ENCODE results near the gene GBF1.

GBF1 gene

DNA sequence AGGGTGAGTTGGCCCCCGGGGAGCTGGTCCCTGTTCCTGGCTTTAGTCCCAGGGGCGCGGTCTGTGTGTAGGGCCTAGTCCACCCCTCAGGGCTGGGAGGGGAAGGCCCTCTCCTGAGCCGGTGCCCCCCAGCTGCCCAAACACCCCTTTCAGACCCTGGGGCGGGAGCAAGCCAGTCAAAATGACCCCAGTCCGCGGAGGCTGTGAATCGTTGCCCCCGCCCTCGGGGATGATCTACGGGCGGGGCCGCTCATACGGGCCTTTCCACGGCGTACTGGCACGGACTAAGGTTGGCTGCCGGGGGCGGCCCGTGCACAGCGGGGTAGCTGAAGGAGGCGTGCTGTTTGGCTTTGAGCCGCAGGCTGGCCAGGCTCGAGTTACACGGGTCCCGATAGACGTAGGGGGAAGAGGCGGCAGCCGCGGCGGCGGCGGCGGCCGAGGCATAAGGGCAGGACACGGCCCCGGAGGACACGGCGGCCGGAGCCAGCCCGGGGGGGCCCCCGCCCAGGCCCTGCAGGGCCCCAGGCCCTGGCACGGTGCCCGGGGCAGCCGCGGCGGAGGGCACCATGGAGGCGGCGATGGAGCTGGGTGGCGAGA, 15.0 kb upstream of the GBF1 start:
- Histone ChIP-seq H2BK12ac (ENCODE audit: low read length) (no peak overlapping the region), H3K9ac (ENCODE audit: low read depth, low read length, poor library complexity) (peak overlapping the region; percentile 75), H2BK5ac (ENCODE audit: low read length) (peak overlapping the region; percentile 82), H3K23ac (ENCODE audit: low read depth, low read length, poor library complexity) (no peak overlapping the region), H3K79me1 (ENCODE audit: low read depth, low read length) (no peaks in the 10 kb centered on the region), H2BK120ac (ENCODE audit: low read depth, low read length) (no peak overlapping the region), H3K4me3 (ENCODE audit: low read length in 2 of 2) (peak overlapping the region; percentile 31 to 74), H3K27me3 (ENCODE audit: control insufficient read depth in 3 of 3, insufficient read depth in 3 of 3, low read depth in 1 of 3, low read length in 3 of 3) (peaks cover 16 to 83% (median 79%) of the 10 kb centered on the region in 3 experiments), H4K91ac (ENCODE audit: low read depth, low read length, poor library complexity) (no peak overlapping the region), H4K8ac (ENCODE audit: low read depth, low read length) (no peak overlapping the region), H3K4ac (ENCODE audit: low read length) (no peak overlapping the region), H2AK5ac (ENCODE audit: low read depth, low read length) (peak overlapping the region; percentile 10), H3K27ac (replicated peaks; ENCODE audit: low read length) (no peak overlapping the region), H3K14ac (ENCODE audit: low read length) (no peak overlapping the region), H3K4me1 (ENCODE audit: control insufficient read depth in 2 of 2, insufficient read depth in 1 of 2, low read depth in 1 of 2, low read length in 2 of 2) (peaks cover 10 to 13% of the 10 kb centered on the region in 2 donors), H3K9me3 (replicated peaks in 1 of 2; ENCODE audit: control insufficient read depth in 2 of 2, insufficient read depth in 1 of 2, low read depth in 1 of 2, low read length in 2 of 2) (peaks cover 0 to 3% of the 10 kb centered on the region in 2 donors), H2AFZ (ENCODE audit: low read length) (peak overlapping the region; percentile 94), H2BK15ac (ENCODE audit: low read length) (peak overlapping the region; percentile 49), H3K36me3 (replicated peaks in 1 of 2; ENCODE audit: control insufficient read depth in 2 of 2, insufficient read depth in 2 of 2, low read length in 2 of 2) (no peaks in the 10 kb centered on the region), H3K18ac (ENCODE audit: low read length) (peak overlapping the region; percentile 95), H3K4me2 (ENCODE audit: insufficient read depth, low read length, poor library complexity, severe bottlenecking) (peak overlapping the region; percentile 96)
- DNase-seq (ENCODE audit: low spot score): peak; percentile 75
- no CpG with 5 or more reads among the region's 50 CpGs for WGBS, 2 donors (ENCODE audit: extremely low coverage in 2 of 2, insufficient read length in 2 of 2, insufficient replicate concordance in 1 of 2)

DNA sequence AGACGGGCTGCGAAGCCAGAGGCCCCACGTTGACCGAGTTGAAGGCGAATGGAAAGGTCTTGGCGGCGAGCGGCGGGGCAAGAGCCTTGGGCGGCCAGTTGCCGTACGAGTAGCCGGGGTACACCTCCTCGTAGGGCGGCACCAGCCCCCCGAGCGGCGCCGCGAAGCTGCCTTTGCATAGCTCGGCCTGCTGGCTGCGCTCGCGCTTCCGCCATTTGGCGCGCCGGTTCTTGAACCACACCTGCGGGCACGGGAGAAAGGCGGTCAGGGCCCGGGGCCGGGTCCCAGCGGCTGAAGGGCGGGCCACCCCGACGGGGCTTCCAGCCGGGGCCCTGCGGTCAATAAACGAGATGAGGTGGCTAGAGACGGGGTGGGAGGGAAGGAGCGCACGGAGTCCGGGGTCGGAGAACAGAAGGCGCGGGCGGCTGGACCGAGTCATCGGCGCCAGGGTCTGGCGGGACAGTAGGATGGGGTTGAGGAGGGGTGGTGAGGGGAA, 14.4 kb upstream of the GBF1 start:
- Histone ChIP-seq H3K36me3 (replicated peaks in 1 of 2; ENCODE audit: control insufficient read depth in 2 of 2, insufficient read depth in 2 of 2, low read length in 2 of 2) (no peaks in the 10 kb centered on the region), H3K4me3 (ENCODE audit: low read length in 2 of 2) (peak overlapping the region; percentile 31 to 74), H3K9me3 (replicated peaks in 1 of 2; ENCODE audit: control insufficient read depth in 2 of 2, insufficient read depth in 1 of 2, low read depth in 1 of 2, low read length in 2 of 2) (peaks cover 0 to 3% of the 10 kb centered on the region in 2 donors), H3K4me2 (ENCODE audit: insufficient read depth, low read length, poor library complexity, severe bottlenecking) (peak overlapping the region; percentile 96), H3K23ac (ENCODE audit: low read depth, low read length, poor library complexity) (peak overlapping the region; percentile 62), H3K4ac (ENCODE audit: low read length) (no peak overlapping the region), H3K18ac (ENCODE audit: low read length) (peak overlapping the region; percentile 95), H2BK12ac (ENCODE audit: low read length) (no peak overlapping the region), H3K14ac (ENCODE audit: low read length) (no peak overlapping the region), H3K9ac (ENCODE audit: low read depth, low read length, poor library complexity) (peak overlapping the region; percentile 75), H2AK5ac (ENCODE audit: low read depth, low read length) (peak overlapping the region; percentile 71), H2BK15ac (ENCODE audit: low read length) (peak overlapping the region; percentile 49), H4K8ac (ENCODE audit: low read depth, low read length) (no peak overlapping the region), H3K4me1 (ENCODE audit: control insufficient read depth in 2 of 2, insufficient read depth in 1 of 2, low read depth in 1 of 2, low read length in 2 of 2) (peaks cover 6 to 9% of the 10 kb centered on the region in 2 donors), H3K27me3 (ENCODE audit: control insufficient read depth in 3 of 3, insufficient read depth in 3 of 3, low read depth in 1 of 3, low read length in 3 of 3) (peaks cover 16 to 89% (median 74%) of the 10 kb centered on the region in 3 experiments), H4K91ac (ENCODE audit: low read depth, low read length, poor library complexity) (no peak overlapping the region), H2BK5ac (ENCODE audit: low read length) (peak overlapping the region; percentile 82), H3K79me1 (ENCODE audit: low read depth, low read length) (no peaks in the 10 kb centered on the region), H2AFZ (ENCODE audit: low read length) (peak overlapping the region; percentile 94), H2BK120ac (ENCODE audit: low read depth, low read length) (no peak overlapping the region), H3K27ac (replicated peaks; ENCODE audit: low read length) (no peak overlapping the region)
- DNase-seq (ENCODE audit: low spot score): no peak
- WGBS, 2 donors (ENCODE audit: extremely low coverage in 2 of 2, insufficient read length in 2 of 2, insufficient replicate concordance in 1 of 2): no CpG with 5 or more reads among the region's 52 CpGs

DNA sequence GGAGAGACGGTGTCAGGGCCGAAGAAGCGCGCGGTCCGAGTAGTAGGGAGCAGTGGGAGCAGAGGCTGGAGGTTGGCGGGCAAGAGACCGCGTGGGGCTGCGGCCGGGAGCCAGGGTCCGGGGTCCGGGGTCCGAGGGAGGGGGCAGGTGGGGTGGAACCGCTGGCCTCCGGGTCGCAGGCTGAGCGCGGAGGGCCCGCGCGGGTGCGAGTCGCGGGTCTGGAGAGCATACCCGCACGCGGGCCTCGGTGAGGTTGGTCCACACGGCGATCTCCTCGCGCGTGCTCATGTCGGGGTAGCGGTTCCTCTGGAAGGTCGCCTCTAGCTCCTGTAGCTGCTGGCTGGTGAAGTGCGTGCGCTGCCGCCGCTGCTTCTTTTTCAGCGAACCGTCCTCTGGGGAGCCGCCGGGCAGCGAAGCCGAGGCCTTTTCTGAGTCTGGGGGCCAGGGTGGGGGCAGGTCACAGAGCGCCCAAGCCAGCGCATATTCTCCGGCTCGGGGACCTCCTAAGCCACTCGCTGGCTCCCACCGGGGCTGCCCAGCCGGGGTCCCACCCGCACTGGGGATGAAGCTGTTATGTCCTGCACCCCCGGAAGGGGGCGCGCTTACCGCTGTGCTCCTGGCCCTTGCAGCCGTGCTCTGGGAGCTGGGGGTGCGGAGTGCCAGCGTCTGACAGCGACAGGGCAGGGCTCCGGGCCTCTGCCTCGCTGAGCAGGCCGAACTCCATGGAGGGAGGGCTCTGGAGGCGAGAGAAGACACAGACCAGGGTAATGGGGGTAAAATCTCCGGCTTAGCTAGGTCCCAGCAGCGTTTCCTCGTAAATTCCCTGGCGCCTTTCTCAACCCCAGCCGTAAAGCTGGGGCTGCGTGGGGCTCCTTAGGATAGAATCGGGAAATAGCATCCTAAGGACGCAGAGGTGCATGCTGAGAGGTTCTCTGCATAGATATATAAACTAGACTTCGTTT, 13.7 kb upstream of the GBF1 start:
- peak overlapping the region; percentile 54 for H4K8ac ChIP-seq (ENCODE audit: low read depth, low read length)
- no peak overlapping the region for H3K27ac ChIP-seq (replicated peaks; ENCODE audit: low read length)
- peak overlapping the region; percentile 89 for H3K23ac ChIP-seq (ENCODE audit: low read depth, low read length, poor library complexity)
- peak overlapping the region; percentile 96 for H3K4me2 ChIP-seq (ENCODE audit: insufficient read depth, low read length, poor library complexity, severe bottlenecking)
- H2BK5ac ChIP-seq (ENCODE audit: low read length): no peak overlapping the region
- H3K18ac ChIP-seq (ENCODE audit: low read length): peak overlapping the region; percentile 81
- H3K27me3 ChIP-seq (ENCODE audit: control insufficient read depth in 3 of 3, insufficient read depth in 3 of 3, low read depth in 1 of 3, low read length in 3 of 3): peaks cover 15 to 92% (median 72%) of the 10 kb centered on the region in 3 experiments
- H2BK12ac ChIP-seq (ENCODE audit: low read length): no peak overlapping the region
- WGBS, 2 donors (ENCODE audit: extremely low coverage in 2 of 2, insufficient read length in 2 of 2, insufficient replicate concordance in 1 of 2): no CpG with 5 or more reads among the region's 76 CpGs
- peak overlapping the region; percentile 94 for H2AFZ ChIP-seq (ENCODE audit: low read length)
- peaks cover 6 to 9% of the 10 kb centered on the region in 2 donors for H3K4me1 ChIP-seq (ENCODE audit: control insufficient read depth in 2 of 2, insufficient read depth in 1 of 2, low read depth in 1 of 2, low read length in 2 of 2)
- no peak overlapping the region for H3K9ac ChIP-seq (ENCODE audit: low read depth, low read length, poor library complexity)
- peaks cover 0 to 1% of the 10 kb centered on the region in 2 donors for H3K9me3 ChIP-seq (replicated peaks in 1 of 2; ENCODE audit: control insufficient read depth in 2 of 2, insufficient read depth in 1 of 2, low read depth in 1 of 2, low read length in 2 of 2)
- H3K4me3 ChIP-seq (ENCODE audit: low read length in 2 of 2): peak overlapping the region; percentile 31 to 74
- H2BK15ac ChIP-seq (ENCODE audit: low read length): no peak overlapping the region
- H3K79me1 ChIP-seq (ENCODE audit: low read depth, low read length): no peaks in the 10 kb centered on the region
- no peaks in the 10 kb centered on the region for H3K36me3 ChIP-seq (replicated peaks in 1 of 2; ENCODE audit: control insufficient read depth in 2 of 2, insufficient read depth in 2 of 2, low read length in 2 of 2)
- H3K14ac ChIP-seq (ENCODE audit: low read length): no peak overlapping the region
- H4K91ac ChIP-seq (ENCODE audit: low read depth, low read length, poor library complexity): no peak overlapping the region
- H3K4ac ChIP-seq (ENCODE audit: low read length): no peak overlapping the region
- DNase-seq (ENCODE audit: low spot score): no peak
- H2BK120ac ChIP-seq (ENCODE audit: low read depth, low read length): no peak overlapping the region
- peak overlapping the region; percentile 71 for H2AK5ac ChIP-seq (ENCODE audit: low read depth, low read length)

DNA sequence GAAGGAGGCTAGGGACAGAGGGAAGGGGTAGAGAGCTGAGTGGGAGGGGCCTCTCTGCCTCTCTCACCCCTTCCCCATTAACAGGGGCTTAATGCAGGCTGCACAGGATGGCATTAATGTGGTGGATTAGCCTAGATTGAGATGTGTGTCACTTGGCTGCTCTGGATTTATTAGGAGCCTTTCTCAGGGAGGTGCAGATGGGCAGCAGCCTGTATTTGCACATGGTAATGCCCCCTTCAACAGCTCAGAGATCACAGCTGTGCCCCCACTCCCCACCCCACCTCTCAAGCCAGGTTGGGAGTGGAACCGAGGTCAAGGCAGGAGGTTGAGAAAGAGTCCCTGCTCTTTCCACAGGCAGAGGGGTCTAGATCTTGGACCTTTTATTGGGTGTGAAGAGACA, 11.3 kb upstream of the GBF1 start:
- Histone ChIP-seq H3K23ac (ENCODE audit: low read depth, low read length, poor library complexity) (no peak overlapping the region), H4K91ac (ENCODE audit: low read depth, low read length, poor library complexity) (no peak overlapping the region), H2BK12ac (ENCODE audit: low read length) (no peak overlapping the region), H3K4ac (ENCODE audit: low read length) (no peak overlapping the region), H3K4me2 (ENCODE audit: insufficient read depth, low read length, poor library complexity, severe bottlenecking) (no peak overlapping the region), H3K27ac (replicated peaks; ENCODE audit: low read length) (no peak overlapping the region), H3K27me3 (ENCODE audit: control insufficient read depth in 3 of 3, insufficient read depth in 3 of 3, low read depth in 1 of 3, low read length in 3 of 3) (peaks cover 11 to 91% (median 64%) of the 10 kb centered on the region in 3 experiments), H2AFZ (ENCODE audit: low read length) (no peak overlapping the region), H3K79me1 (ENCODE audit: low read depth, low read length) (no peaks in the 10 kb centered on the region), H3K14ac (ENCODE audit: low read length) (no peak overlapping the region), H3K36me3 (replicated peaks in 1 of 2; ENCODE audit: control insufficient read depth in 2 of 2, insufficient read depth in 2 of 2, low read length in 2 of 2) (no peaks in the 10 kb centered on the region), H3K18ac (ENCODE audit: low read length) (no peak overlapping the region), H3K9ac (ENCODE audit: low read depth, low read length, poor library complexity) (no peak overlapping the region), H2BK15ac (ENCODE audit: low read length) (no peak overlapping the region), H3K4me3 (ENCODE audit: low read length in 2 of 2) (no peak overlapping the region), H3K4me1 (ENCODE audit: control insufficient read depth in 2 of 2, insufficient read depth in 1 of 2, low read depth in 1 of 2, low read length in 2 of 2) (peaks cover 6 to 9% of the 10 kb centered on the region in 2 donors), H3K9me3 (replicated peaks in 1 of 2; ENCODE audit: control insufficient read depth in 2 of 2, insufficient read depth in 1 of 2, low read depth in 1 of 2, low read length in 2 of 2) (no peaks in the 10 kb centered on the region), H2BK5ac (ENCODE audit: low read length) (no peak overlapping the region), H4K8ac (ENCODE audit: low read depth, low read length) (no peak overlapping the region), H2AK5ac (ENCODE audit: low read depth, low read length) (no peak overlapping the region), H2BK120ac (ENCODE audit: low read depth, low read length) (no peak overlapping the region)
- DNase-seq (ENCODE audit: low spot score): no peak
- WGBS, 2 donors (ENCODE audit: extremely low coverage in 2 of 2, insufficient read length in 2 of 2, insufficient replicate concordance in 1 of 2): no CpG with 5 or more reads among the region's 1 CpG
